Smooth muscle cell (in vitro differentiated cells): Measurements from ENCODE around the gene PTPRG. TPM values are rescaled to one million over a fixed set of nuclear protein-coding genes. Genes with fewer than 3 reads are reported as not detected.

Source experiments
- DNase-seq: peaks from one replicate; lab custom pipeline; 2025; ENCODE audit not compliant: unreplicated experiment; lab: John Stamatoyannopoulos, UW
- H2AFZ ChIP-seq: fragments of 200-600 bp; sonication (generic); 2 replicates; pipeline ENCODE4 v1.6.0; 2016; ENCODE audit warnings: antibody characterized with exemption, low read depth, mild to moderate bottlenecking
- H3F3A ChIP-seq: fragments of 200-600 bp; sonication (generic); 2 replicates; pipeline ENCODE4 v1.6.0; 2017; ENCODE audit warnings: antibody characterized with exemption, low read depth
- H3K27ac ChIP-seq: fragments of 200-600 bp; sonication (generic); 2 replicates; pipeline ENCODE4 v1.5.1; 2016; ENCODE audit warnings: low read depth, mild to moderate bottlenecking
- H3K27me3 ChIP-seq: fragments of 200-600 bp; sonication (generic); 2 replicates; pipeline ENCODE4 v1.6.1; 2016; ENCODE audit warnings: low read depth, mild to moderate bottlenecking
- H3K36me3 ChIP-seq: fragments of 200-600 bp; sonication (generic); 2 replicates; pipeline ENCODE4 v1.5.1; 2016; ENCODE audit warnings: low read depth
- H3K4me1 ChIP-seq: fragments of 200-600 bp; sonication (generic); 2 replicates; pipeline ENCODE4 v1.5.1; 2016; ENCODE audit warnings: low read depth
- H3K4me2 ChIP-seq: fragments of 200-600 bp; sonication (generic); 2 replicates; pipeline ENCODE4 v1.6.0; 2016; ENCODE audit warnings: mild to moderate bottlenecking
- H3K4me3 ChIP-seq: fragments of 200-600 bp; sonication (generic); 2 replicates; pipeline ENCODE4 v1.5.1; 2016; ENCODE audit warnings: mild to moderate bottlenecking
- H3K79me2 ChIP-seq: fragments of 200-600 bp; sonication (generic); 2 replicates; pipeline ENCODE4 v1.6.0; 2016; ENCODE audit warnings: low read depth, mild to moderate bottlenecking
- H3K9ac ChIP-seq: fragments of 200-600 bp; sonication (generic); 2 replicates; pipeline ENCODE4 v1.6.0; 2016; ENCODE audit warnings: low read depth
- H3K9me3 ChIP-seq: fragments of 200-600 bp; sonication (generic); replicated peaks from 2 replicates; pipeline ENCODE4 v1.5.1; 2016; ENCODE audit warnings: low read depth
- H4K20me1 ChIP-seq: fragments of 200-600 bp; sonication (generic); 2 replicates; pipeline ENCODE4 v1.6.0; 2016; ENCODE audit warnings: low read depth
- WGBS: methylation state at CpG from one replicate; pipeline ENCODE4 v1.1.7; 2016; ENCODE audit warnings: low lambda C conversion rate; 5-methylcytosine and 5-hydroxymethylcytosine counted together
- polyA plus RNA-seq: library from polyadenylated mRNA; unstranded; fragments of >200 nt; fragmentation: Nextera tagmentation; extraction: Ambion mirVana; gene quantifications from 2 replicates; pipeline ENCODE4 v1.2.1, GENCODE V29; 2016
- total RNA-seq: library from RNA; depleted of rRNA; stranded (reverse); fragments of >200 nt; gene quantifications from 2 replicates; pipeline ENCODE4 v1.2.3, GENCODE V29; 2014
- TF ChIP-seq, protein P1 (sequence below): fragments of 200-600 bp; sonication (generic); IDR thresholded peaks from 2 replicates; pipeline ENCODE4 v1.5.1; 2017; ENCODE audit warnings: borderline replicate concordance, mild to moderate bottlenecking, antibody characterized with exemption; ENCODE audit not compliant: insufficient read depth, poor library complexity, severe bottlenecking

Gene PTPRG
- total and polyA plus RNA-seq, 2 experiments from 2014 or later: 21.2 to 87.3 TPM

DNA sequence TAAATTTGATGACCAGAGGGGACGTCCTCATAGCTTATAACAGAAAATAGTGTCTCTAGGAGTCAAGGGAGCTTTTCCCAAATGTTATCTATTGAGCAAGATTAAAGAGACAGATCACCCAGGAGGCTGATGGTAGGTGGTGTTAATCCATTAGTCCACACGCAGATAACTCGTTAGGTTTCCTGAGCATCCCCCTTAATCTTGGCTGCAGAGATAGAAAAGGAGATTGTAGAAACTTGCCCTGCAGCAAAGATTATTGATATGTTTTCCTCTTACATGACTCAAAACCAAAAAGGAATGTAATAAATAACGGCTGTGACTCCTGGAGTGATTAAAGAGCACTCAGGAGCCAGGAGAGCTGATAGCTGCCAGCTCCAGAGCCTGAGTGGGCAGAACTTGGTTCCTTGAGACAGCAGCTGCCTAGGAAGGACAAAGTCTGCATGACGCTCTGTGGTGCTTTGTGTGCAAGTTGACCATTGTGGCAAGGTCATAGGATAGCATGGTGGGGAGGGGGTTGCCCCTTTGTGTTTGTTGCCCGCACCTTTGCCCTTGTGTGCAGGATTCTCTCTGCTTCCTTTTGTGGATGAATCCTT lies 234.8 kb downstream of the PTPRG start:
- peaks cover 31% of the 10 kb centered on the region for H3K79me2 ChIP-seq
- H3K9me3 ChIP-seq: no peaks in the 10 kb centered on the region
- no peaks in the 10 kb centered on the region for H3F3A ChIP-seq
- 33% methylated on average over 6 of the region's 6 CpGs for WGBS
- no peak overlapping the region for H2AFZ ChIP-seq
- DNase-seq: no peak
- H3K4me3 ChIP-seq: no peak overlapping the region
- no peak overlapping the region for H3K27ac ChIP-seq
- peaks cover 7% of the 10 kb centered on the region for H3K4me1 ChIP-seq
- H3K9ac ChIP-seq: no peak overlapping the region
- no peaks in the 10 kb centered on the region for H3K36me3 ChIP-seq
- no peaks in the 10 kb centered on the region for H3K27me3 ChIP-seq
- no peak overlapping the region for H3K4me2 ChIP-seq
- H4K20me1 ChIP-seq: peaks cover 96% of the 10 kb centered on the region
- TF ChIP-seq, protein P1, sequence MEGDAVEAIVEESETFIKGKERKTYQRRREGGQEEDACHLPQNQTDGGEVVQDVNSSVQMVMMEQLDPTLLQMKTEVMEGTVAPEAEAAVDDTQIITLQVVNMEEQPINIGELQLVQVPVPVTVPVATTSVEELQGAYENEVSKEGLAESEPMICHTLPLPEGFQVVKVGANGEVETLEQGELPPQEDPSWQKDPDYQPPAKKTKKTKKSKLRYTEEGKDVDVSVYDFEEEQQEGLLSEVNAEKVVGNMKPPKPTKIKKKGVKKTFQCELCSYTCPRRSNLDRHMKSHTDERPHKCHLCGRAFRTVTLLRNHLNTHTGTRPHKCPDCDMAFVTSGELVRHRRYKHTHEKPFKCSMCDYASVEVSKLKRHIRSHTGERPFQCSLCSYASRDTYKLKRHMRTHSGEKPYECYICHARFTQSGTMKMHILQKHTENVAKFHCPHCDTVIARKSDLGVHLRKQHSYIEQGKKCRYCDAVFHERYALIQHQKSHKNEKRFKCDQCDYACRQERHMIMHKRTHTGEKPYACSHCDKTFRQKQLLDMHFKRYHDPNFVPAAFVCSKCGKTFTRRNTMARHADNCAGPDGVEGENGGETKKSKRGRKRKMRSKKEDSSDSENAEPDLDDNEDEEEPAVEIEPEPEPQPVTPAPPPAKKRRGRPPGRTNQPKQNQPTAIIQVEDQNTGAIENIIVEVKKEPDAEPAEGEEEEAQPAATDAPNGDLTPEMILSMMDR: no peak

DNA sequence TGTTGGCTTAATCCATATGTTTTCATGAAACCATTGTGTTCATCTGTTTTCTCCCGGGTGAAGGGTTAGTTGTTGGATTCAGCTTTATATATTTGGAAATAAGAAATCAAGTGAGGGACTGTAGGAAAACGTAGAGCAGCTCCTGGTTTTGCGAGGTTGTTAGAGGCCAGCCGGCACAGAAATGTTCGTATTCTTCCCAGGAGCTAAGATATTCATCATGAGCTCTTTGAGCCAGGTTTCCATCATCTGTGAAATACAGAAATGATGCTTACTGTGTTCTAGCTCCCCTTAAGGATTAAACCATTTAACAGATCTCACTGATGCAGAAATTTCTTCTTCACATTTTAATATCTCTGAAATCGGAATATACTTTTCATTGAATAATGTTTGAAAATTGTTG lies 235.5 kb downstream of the PTPRG start:
- TF ChIP-seq, protein P1: no peak
- Histone ChIP-seq H3K27me3 (no peaks in the 10 kb centered on the region), H2AFZ (no peak overlapping the region), H3K4me3 (no peak overlapping the region), H3K36me3 (no peaks in the 10 kb centered on the region), H3K9me3 (no peaks in the 10 kb centered on the region), H3K79me2 (peaks cover 31% of the 10 kb centered on the region), H3K27ac (no peak overlapping the region), H3K9ac (no peak overlapping the region), H4K20me1 (peaks cover 96% of the 10 kb centered on the region), H3K4me1 (peaks cover 7% of the 10 kb centered on the region), H3F3A (no peaks in the 10 kb centered on the region), H3K4me2 (no peak overlapping the region)
- WGBS: 84% methylated on average over 6 of the region's 6 CpGs
- no peak for DNase-seq

DNA sequence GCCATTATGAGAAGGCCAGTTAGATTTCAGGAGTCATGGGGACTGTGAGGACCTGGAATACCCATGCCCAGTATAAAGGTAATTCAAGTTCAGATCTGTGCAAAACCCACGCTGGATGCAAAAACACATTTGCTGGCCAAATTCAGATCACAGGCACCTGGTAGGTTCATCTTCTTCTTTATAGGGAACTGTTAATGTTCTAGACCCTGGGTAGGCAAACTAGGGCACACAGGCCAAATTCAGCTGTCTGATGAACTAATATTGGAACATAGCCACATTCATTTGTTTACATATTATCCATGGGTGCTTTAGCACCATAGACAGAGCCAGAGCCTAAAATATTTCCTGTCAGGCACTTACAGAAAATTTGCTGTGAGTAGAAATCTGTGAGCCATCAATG lies 241.4 kb downstream of the PTPRG start:
- no peak overlapping the region for H3K4me3 ChIP-seq
- no peaks in the 10 kb centered on the region for H3K36me3 ChIP-seq
- H3F3A ChIP-seq: no peaks in the 10 kb centered on the region
- H4K20me1 ChIP-seq: peaks cover 99% of the 10 kb centered on the region
- no peak overlapping the region for H3K9ac ChIP-seq
- no peaks in the 10 kb centered on the region for H3K9me3 ChIP-seq
- TF ChIP-seq, protein P1: no peak
- H3K4me2 ChIP-seq: no peak overlapping the region
- no peak overlapping the region for H3K27ac ChIP-seq
- 96% methylated on average over 1 of the region's 1 CpG for WGBS
- peaks cover 23% of the 10 kb centered on the region for H3K79me2 ChIP-seq
- no peak for DNase-seq
- H2AFZ ChIP-seq: no peak overlapping the region
- peaks cover 8% of the 10 kb centered on the region for H3K4me1 ChIP-seq
- H3K27me3 ChIP-seq: no peaks in the 10 kb centered on the region

DNA sequence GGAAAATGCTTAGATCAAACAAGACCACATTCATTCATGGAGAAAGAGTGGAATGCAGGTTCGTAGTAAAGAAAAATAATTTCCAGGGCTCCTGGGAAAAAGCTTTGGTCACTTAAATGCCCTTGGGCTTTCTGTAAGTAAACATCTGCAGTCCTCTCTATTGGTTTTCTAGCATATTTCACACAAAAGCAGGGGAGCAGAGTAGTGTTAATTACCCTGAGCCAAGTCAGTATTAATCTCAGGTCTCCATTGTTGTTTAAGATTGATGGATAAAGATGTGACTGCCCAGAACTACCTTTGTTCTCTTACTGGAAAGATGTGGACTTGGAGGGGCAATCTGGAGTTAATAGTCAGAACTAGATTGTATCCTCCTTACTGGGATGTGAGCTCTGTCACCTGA lies 242.6 kb downstream of the PTPRG start:
- WGBS: 77% methylated on average over 1 of the region's 1 CpG
- Histone ChIP-seq H3K4me3 (no peak overlapping the region), H3K9me3 (no peaks in the 10 kb centered on the region), H4K20me1 (peaks cover 99% of the 10 kb centered on the region), H2AFZ (no peak overlapping the region), H3K27ac (no peak overlapping the region), H3K4me1 (peaks cover 20% of the 10 kb centered on the region), H3F3A (no peaks in the 10 kb centered on the region), H3K79me2 (peaks cover 22% of the 10 kb centered on the region), H3K9ac (no peak overlapping the region), H3K27me3 (no peaks in the 10 kb centered on the region), H3K4me2 (no peak overlapping the region), H3K36me3 (no peaks in the 10 kb centered on the region)
- TF ChIP-seq, protein P1: no peak
- DNase-seq: no peak
